ENCODE results near the gene ZBTB21.

DNA sequence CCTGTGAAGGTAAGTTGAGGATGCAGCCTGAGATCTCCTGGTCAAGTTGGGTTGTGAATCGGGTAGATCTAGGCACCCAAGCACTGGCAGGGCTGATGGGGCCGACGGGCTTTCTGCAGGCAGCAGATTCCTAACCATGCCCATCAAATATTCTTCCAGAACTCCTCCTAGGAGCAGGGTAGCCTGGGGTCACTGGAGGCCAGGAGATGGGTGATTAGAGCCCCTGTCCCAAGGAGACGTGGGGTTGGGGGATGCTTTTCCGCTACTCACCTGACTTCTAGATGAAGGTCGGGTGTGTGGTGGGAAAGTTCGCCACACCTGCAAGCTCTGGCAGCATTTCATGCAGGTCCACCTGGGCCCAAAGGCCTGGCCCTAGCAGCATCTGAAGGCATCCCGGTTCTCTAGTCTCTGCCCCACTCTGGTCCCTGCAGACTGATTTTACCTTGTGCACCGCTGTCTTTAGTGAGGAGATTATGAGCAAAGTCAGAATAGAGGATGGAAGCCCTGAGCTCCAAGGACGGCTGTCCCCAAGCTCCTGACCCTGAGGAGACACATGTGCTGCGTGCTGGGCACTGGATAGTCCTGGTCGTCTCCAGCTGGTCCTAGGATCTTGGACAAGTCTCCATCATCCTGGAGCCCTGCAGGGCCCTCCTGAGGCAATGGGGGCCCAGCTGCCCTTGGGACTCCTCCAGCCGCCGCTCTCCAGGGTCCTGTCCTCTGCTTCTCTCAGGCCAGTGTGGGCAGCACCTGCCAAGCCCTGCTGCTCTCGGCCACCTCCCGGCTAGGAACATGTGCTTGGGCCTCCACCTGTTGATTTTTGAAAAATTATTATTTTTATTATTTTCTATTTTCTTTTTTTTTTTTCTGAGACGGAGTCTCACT is 34.5 kb downstream of the ZBTB21 start:
- TF ChIP-seq, protein P1, sequence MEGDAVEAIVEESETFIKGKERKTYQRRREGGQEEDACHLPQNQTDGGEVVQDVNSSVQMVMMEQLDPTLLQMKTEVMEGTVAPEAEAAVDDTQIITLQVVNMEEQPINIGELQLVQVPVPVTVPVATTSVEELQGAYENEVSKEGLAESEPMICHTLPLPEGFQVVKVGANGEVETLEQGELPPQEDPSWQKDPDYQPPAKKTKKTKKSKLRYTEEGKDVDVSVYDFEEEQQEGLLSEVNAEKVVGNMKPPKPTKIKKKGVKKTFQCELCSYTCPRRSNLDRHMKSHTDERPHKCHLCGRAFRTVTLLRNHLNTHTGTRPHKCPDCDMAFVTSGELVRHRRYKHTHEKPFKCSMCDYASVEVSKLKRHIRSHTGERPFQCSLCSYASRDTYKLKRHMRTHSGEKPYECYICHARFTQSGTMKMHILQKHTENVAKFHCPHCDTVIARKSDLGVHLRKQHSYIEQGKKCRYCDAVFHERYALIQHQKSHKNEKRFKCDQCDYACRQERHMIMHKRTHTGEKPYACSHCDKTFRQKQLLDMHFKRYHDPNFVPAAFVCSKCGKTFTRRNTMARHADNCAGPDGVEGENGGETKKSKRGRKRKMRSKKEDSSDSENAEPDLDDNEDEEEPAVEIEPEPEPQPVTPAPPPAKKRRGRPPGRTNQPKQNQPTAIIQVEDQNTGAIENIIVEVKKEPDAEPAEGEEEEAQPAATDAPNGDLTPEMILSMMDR (IDR thresholded peaks at IDR 0.05): no peak
- TF ChIP-seq POLR2A (IDR thresholded peaks at IDR 0.05): no peak

Measured in thyroid gland (tissue), 4 donors.